CD4-positive, alpha-beta T cell treated with Interleukin-12 subunit alpha and Interleukin-12 subunit beta, for 1 hour (primary cell): Measurements from ENCODE around the gene ZBTB20.
"Not testable (repeated sequence)": the region's sequence is repeated elsewhere in the genome, so short reads cannot be mapped to it uniquely, and the experiment has no call there.

ENCODE experiments used
- DNase-seq: peaks from one replicate; pipeline ENCODE4 v3.0.0-alpha.2; 2020

Gene ZBTB20

DNA sequence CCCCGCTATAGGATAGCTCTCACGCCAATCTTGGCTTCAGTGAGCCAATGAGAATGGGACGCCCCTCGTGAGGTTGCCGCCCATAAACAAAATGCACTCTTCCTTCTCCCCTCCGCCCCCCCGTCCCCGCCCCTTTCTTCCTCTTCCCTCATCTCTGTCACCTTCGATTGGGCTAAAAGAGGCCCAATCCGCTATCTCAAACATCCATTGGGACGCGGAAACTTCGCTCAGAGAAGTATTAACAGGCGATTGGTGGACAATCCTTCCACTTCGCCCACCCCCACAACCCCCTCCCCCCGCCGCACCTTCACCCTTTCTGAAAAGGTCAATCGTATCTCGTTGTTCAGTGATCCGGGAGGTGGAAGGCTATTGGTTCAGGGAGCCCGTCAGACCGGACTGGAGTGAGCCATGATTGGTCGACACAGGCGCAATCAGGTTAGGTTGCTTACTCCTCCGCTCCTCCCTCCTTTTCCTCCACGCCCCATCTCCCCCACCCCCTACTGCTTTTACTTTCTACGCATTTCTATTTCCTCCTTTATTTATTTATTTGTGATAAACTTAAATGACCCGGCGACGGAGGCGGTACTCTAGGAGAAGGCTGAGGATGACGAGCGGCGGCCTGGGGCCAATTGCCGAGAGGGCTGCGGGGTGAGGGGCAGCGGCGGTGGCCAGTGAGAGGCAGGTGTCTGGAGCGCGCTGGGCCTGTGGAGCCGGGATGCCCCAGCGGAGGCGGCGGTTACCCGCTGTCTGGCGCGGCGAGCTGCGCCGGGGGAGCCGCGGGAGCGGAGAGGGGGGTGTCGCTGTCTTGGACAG lies 447 bp upstream of the ZBTB20 start:
- peak; percentile 99 for DNase-seq

DNA sequence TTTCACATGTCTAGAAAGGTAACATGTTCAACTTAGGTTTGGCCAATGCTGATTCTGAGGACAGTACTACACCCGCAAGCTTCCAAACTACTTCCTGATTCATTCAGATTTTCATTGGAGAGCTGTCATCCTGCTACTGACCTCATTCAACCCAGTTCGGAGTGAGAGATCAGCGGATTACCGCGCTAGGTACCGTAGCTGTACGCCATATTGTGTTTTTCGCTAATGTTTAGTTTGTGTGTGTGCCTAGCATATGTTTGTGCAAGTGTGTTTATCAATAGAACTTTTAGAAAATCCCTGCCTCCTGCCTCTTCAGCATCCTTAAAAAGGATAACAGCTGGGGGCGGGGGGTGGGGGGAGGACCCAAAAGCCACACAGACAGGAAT lies 1.1 kb downstream of the ZBTB20 start:
- DNase-seq, result peak; percentile 71

GRCh38 chr3:115141033-115141757 lies 5.9 kb downstream of the ZBTB20 start:
- DNase-seq, result no peak

- no peak for DNase-seq
These were observed 8.0 kb downstream of the ZBTB20 start for GRCh38 chr3:115139072-115139471.

DNA sequence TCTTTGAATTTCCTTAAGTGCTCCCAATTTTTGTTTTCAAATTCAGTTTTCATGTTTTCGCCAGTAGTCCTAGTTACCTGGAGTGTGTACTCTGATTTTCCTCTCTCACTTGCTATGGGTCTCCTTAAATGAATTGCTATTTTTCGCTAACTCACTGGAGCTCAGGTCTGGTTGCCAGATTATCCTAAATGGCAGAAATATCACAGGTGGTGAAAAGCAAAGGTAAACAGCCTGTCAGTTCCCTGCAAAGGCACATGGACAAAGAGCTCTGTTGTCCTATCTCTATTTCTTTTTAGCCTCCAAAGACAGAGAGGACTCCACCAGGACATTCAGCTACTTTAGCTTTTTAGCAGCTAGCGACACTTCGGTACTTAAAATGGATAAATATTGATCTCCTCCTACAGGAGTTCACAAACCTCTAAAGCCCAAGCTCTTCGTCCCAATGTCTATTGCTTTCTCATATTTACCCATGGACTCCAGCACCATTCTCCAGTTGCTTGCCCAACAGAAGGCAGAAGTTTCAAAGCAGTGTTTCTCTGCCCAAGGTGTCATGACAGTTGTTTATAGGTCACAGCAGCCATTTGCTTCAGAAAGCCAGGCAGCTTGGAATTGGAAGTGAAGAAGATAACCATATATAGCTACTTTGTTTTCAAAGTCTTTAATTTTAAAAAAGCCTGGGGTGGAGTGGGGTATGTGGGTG lies 12.3 kb downstream of the ZBTB20 start:
- DNase-seq, result no peak

DNA sequence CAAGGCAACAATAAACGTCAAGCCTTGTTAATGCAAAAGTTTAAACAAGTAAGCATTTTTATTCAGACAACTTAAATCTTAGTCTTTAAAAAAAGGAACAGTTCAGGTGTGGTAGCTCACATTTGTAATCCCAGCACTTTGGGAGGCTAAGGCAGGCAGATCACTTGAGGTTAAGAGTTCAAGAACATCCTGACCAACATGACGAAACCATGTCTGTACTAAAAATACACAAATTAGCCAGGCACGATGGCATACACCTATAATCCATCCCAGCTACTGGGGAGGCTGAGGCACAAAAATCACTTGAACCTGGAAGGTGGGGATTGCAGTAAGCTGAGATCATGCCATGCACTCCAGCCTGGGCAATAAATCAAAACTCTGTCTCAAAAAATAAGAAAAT lies 19.9 kb downstream of the ZBTB20 start:
- DNase-seq, result no peak

DNA sequence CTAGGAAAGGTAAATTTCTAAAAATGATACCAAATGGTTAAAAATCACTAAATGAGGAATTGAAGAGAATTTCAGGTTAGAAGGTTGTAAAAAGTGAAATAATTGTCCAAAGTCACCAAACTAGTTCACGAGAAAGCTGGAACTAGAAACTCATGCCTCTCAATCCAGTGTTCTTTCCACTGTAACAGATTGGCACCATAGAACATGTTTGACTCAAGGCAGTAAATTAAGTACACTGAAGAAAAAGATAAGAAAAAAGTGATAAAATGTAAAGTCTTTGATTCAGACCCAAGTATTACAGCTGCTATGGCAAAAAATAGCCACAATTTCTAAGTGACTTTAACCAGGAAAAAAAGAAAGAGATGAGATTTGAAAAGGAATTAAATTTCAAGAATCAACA lies 26.5 kb downstream of the ZBTB20 start:
- DNase-seq, result no peak

DNA sequence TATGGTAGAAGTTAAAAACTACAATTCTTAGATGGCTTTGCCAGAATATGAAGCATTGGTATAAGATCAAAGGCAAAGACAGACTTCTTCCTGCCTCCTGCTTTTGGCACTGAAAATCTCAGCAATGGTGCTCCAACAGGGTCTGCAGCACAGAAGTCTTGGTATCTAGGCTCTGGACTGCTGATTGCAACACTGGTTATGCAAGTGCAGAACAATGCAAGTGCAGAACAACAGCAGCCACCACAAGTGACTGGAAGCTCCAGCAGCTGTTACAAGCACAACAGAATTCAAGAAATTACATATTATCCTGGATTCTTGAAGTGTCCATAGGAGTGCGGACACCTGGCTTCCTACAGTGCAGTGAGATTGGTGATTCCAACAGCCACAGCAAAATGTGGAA lies 33.7 kb downstream of the ZBTB20 start:
- DNase-seq, result no peak

DNA sequence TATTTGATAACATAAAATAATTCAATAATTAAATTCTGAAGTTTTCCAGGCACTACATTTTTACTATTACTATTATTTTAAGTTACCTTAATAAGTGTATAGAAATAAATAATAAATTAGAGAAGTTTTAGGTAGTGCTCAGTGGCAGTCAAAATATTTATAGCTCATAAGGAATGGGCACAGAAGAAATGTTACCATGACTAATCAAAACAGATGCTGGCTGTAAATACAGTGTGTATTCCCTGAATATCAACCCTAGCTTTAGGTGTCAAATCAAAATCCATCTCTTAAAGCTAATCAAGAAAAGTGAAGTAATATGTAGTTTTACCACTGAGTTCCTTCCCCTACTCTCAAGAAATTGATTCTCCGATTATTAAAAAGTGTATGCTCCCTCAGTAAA lies 35.5 kb downstream of the ZBTB20 start:
- no peak for DNase-seq

- no peak for DNase-seq
These were observed 36.3 kb downstream of the ZBTB20 start for GRCh38 chr3:115110830-115111229.

DNA sequence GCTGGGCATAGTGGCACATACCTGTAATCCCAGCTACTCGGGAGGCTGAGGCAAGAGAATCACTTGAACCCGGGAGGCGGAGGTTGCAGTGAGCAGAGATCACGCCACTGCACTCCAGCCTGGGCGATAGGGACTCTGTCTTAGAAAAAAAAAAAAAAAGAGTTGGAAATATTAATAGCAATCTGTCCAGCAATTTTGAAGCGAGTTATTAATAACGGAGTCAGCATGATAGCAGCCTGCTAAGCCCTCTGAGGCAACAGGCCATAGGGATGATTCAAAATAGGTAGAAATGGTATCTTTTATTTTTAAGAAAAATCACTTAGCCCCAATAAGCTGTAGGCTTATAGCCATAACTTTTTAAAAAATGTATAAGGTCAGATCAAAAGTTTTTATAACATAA lies 37.0 kb downstream of the ZBTB20 start:
- DNase-seq, result not testable (repeated sequence)

DNA sequence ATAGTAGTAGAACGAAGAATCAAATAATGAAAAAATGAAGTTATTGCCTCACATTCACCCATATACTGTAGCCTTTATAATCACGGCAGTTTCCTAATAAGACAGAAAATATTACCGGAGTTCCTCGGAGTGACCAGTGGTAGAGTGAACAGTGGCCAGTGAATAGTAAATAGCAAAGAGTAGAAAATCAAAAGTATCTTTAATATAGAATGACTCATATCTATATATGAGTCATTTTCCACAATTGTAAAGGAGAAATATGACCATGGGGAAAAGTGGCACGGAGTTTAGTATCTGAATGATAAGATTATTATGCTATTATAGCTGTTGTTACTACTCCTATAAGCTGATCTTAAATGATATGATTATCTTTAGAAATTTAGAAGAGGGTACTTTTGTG lies 38.5 kb downstream of the ZBTB20 start:
- no peak for DNase-seq

DNA sequence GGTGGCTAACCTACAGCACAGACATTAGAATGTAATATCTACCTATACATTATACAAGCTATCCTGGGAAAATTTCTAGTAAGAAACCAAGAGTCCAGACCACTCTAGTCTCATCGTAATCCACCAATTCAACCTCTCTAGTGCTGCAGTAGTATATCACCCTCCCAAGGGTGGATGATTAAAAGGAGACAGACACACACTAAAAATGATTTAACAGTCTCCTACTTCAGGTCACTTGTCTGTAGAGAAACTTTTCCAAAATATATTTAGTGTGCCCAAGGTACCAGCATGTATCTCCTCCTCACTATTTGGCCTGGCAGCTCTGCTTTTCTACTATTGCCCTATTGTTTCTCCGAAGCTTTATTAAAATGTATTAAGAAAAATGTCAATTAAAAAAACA lies 45.0 kb downstream of the ZBTB20 start:
- DNase-seq, result no peak

- DNase-seq, result no peak
These were observed 46.3 kb downstream of the ZBTB20 start for GRCh38 chr3:115100806-115101205.

GRCh38 chr3:115099986-115100571 lies 47.0 kb downstream of the ZBTB20 start:
- peak; percentile 69 for DNase-seq

GRCh38 chr3:115099134-115099985 lies 47.7 kb downstream of the ZBTB20 start:
- DNase-seq, result no peak

DNA sequence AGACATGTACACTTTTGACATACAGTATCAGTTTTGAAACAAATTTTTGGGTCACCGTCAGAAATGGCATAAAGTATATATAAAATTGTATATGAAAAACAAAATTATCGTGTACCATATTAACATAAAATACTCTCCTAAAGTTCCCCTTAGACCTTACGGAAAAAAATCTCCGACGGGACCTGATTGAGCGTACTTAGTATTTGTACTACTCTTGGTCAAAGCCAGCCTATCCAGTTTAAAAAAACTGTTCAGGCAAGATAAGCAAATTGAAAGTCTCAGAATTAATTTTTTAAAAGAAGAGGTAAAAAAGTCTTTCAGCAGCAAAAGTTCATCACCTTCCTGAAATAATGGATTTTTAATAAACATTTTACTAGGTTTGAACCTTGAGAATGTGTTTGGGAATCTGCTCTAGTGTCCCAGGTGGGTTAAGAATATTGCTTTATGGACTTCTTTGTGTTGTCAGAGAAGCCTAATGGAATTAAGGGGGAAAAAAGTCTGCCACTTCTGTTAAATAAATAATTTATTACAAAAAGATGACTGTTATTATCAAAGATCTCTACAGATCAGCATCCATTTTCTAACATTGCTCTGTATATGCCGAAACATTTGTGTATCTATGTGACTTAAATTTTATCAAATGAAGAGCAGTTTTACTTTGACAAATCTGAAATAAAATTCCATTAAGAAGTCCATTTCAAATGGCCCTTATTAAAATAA lies 48.6 kb downstream of the ZBTB20 start:
- no peak for DNase-seq

DNA sequence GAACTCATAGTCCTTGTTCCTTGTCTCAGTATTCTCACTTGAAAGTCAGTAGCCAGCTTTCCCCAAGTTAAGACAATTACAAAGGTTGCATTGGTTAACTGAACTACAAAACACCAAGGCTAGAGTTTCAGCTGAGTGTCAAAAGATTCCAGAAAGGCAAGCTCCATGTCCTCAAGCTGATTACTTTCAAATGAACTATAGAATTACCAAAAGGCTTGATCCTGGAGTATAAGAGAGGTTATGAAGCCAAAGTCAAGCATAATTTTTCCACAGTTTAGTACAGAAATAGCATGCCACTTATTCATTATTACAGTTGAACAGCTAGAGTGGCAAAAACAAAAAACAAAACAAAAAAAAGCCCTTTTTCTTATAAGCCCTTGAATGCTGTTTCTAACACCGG lies 51.9 kb downstream of the ZBTB20 start:
- DNase-seq, result no peak

GRCh38 chr3:115092220-115092791 lies 54.8 kb downstream of the ZBTB20 start:
- peak; percentile 64 for DNase-seq

DNA sequence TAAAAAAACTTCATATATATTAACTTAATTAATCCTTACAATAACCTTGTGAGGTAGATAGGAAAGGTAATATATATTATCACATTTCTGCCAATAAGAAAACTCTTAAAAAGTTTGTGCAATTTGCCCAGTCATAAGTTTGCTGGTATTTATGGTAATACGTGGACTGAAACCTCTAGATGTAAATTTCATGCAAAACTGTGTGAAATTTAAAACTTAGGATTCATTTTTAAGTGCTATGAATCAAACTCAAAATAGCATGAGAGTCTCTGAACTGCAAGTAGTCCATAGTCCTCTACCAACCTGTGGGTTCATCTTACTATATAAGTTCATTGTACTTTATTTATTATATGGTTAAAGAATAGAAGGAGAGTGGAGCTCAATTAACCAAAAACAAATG lies 56.4 kb downstream of the ZBTB20 start:
- no peak for DNase-seq

- DNase-seq, result no peak
These were observed 57.6 kb downstream of the ZBTB20 start for GRCh38 chr3:115089481-115089880.
